Parathyroid adenoma (tissue), 2 donors: ENCODE data around the gene VAPA.

Experiments
- H2AFZ ChIP-seq: fragments of 300-600 bp; sonication (generic); one replicate; pipeline ENCODE4 v1.7.0; 2017; ENCODE audit warnings: antibody characterized with exemption, mild to moderate bottlenecking
- H3K27ac ChIP-seq: fragments of 300-600 bp; sonication (generic); one replicate; pipeline ENCODE4 v1.7.0; 2017
- H3K27me3 ChIP-seq: fragments of 300-600 bp; sonication (generic); one replicate; pipeline ENCODE4 v1.7.0; 2017; ENCODE audit warnings: low read length; ENCODE audit not compliant: control insufficient read depth, insufficient read depth
- H3K36me3 ChIP-seq: fragments of 300-600 bp; sonication (generic); one replicate; pipeline ENCODE4 v1.7.0; 2017; ENCODE audit warnings: low read length; ENCODE audit not compliant: control insufficient read depth, insufficient read depth
- H3K4me1 ChIP-seq: fragments of 300-600 bp; sonication (generic); one replicate; pipeline ENCODE4 v1.7.0; 2017; ENCODE audit warnings: control low read depth
- H3K4me2 ChIP-seq: fragments of 300-600 bp; sonication (generic); one replicate; pipeline ENCODE4 v1.7.0; 2017; ENCODE audit warnings: low read length
- H3K4me3 ChIP-seq: fragments of 300-600 bp; sonication (generic); one replicate; pipeline ENCODE4 v1.7.0; 2017; ENCODE audit warnings: low read depth, low read length
- H3K79me2 ChIP-seq: fragments of 300-600 bp; sonication (generic); one replicate; pipeline ENCODE4 v1.7.0; 2017; ENCODE audit warnings: control low read depth
- H3K9ac ChIP-seq: fragments of 300-600 bp; sonication (generic); one replicate; pipeline ENCODE4 v1.7.0; 2017; ENCODE audit warnings: mild to moderate bottlenecking
- H3K9me3 ChIP-seq: fragments of 300-600 bp; sonication (generic); one replicate; pipeline ENCODE4 v1.7.0; 2017; ENCODE audit warnings: low read length; ENCODE audit not compliant: control insufficient read depth
- TF ChIP-seq, protein P1 (sequence below): fragments of 300-600 bp; sonication (generic); IDR thresholded peaks from one replicate; pipeline ENCODE4 v1.7.0; 2017; ENCODE audit warnings: antibody characterized with exemption, mild to moderate bottlenecking
- donor health status: primary hyperparathyroidism.

Gene VAPA

DNA sequence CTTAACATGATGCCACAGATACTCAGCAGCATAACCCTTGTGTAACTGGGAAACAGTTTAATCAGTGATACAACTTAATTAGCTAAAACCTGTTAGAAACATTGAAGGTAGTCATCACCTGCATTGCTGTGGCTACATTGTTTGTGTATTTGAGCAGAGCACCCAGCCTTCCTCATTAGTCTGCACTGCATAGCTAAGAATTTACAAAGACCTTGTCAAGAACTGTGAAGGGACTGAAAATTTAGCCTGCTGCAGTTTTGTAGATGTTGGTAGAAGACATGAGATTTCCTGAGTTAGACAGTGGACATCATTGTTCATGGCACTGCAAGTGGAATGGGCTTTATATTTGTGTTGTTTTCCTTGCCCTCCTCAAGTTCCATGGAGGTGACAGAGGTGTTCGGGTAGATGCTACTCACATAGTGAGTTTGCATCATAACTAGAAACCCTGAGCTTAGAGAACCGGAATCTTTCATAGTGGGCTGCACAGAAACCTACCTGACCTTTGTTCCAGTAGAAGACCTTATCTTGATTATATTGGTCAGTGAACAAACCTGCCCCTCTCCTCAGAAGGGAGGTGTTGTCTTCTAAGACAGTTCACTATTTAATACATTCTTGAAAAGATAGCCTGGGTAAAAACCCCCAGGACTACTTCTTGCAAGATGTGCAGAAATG is 12.5 kb downstream of the VAPA start:
- Histone ChIP-seq H3K79me2 (peaks cover 27% of the 10 kb centered on the region), H3K27ac (no peak overlapping the region), H3K4me2 (peak overlapping the region; percentile 15), H3K36me3 (no peaks in the 10 kb centered on the region), H3K9ac (no peak overlapping the region), H2AFZ (no peak overlapping the region), H3K27me3 (no peaks in the 10 kb centered on the region), H3K4me3 (no peak overlapping the region), H3K4me1 (peaks cover 14% of the 10 kb centered on the region), H3K9me3 (no peaks in the 10 kb centered on the region)
- TF ChIP-seq, protein P1, sequence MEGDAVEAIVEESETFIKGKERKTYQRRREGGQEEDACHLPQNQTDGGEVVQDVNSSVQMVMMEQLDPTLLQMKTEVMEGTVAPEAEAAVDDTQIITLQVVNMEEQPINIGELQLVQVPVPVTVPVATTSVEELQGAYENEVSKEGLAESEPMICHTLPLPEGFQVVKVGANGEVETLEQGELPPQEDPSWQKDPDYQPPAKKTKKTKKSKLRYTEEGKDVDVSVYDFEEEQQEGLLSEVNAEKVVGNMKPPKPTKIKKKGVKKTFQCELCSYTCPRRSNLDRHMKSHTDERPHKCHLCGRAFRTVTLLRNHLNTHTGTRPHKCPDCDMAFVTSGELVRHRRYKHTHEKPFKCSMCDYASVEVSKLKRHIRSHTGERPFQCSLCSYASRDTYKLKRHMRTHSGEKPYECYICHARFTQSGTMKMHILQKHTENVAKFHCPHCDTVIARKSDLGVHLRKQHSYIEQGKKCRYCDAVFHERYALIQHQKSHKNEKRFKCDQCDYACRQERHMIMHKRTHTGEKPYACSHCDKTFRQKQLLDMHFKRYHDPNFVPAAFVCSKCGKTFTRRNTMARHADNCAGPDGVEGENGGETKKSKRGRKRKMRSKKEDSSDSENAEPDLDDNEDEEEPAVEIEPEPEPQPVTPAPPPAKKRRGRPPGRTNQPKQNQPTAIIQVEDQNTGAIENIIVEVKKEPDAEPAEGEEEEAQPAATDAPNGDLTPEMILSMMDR, result no peak

DNA sequence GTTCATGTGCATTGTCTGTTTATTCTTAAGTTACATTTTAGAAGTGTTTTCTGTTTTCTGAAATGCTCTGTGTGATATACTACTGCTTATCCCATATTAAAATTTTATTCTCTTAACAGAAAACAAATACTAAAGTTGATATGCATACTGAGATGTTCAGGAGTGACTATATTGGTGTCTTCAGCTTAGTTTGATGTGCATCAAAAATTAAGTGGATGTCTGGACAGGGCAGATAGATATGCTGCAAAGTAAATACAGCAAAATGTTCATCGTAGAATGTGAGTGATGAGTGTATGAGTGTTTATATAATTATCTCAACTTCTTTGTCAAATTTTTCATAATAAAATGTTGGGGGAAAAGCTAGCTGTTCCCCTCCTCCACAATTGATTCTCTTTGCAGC is 13.2 kb downstream of the VAPA start:
- Histone ChIP-seq H3K9ac (no peak overlapping the region), H2AFZ (no peak overlapping the region), H3K79me2 (peaks cover 27% of the 10 kb centered on the region), H3K4me2 (peak overlapping the region; percentile 15), H3K4me3 (no peak overlapping the region), H3K4me1 (peaks cover 14% of the 10 kb centered on the region), H3K9me3 (no peaks in the 10 kb centered on the region), H3K27ac (no peak overlapping the region), H3K36me3 (no peaks in the 10 kb centered on the region), H3K27me3 (no peaks in the 10 kb centered on the region)
- TF ChIP-seq, protein P1, result no peak

DNA sequence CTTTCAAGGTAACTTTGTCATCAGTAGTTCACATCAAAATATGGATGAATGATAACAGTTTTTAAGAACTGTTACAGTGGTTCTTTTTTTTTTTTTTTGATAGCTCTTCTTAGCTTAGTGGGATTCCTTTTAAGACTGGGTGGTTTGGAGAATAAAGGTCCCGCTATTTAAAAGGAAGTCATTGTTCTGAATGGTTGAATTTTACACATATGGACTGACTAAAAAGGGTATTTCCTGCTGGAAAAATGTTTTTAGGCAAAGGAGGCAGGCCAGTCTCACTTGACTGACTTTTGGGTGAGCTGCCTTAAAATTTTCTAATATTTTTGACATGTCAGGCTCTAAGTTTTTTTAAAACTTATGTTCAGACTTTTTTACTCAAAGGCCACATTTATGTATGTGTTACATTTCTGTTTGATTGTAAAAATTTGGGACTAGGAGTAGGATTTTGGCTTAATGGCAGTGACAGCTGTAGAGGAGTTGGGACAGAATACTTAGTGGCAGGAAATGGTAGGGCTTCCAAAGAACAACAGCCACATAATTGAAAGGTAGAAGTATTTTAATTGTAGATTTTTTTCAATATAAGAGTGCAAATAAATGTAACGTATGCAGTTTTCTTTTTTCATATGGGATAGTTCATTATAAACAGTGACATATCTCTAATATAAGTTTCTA is 13.7 kb downstream of the VAPA start:
- H3K9ac ChIP-seq, result no peak overlapping the region
- no peak overlapping the region for H2AFZ ChIP-seq
- TF ChIP-seq, protein P1, result no peak
- no peaks in the 10 kb centered on the region for H3K9me3 ChIP-seq
- peaks cover 24% of the 10 kb centered on the region for H3K79me2 ChIP-seq
- H3K4me1 ChIP-seq, result peaks cover 10% of the 10 kb centered on the region
- H3K4me2 ChIP-seq, result no peak overlapping the region
- no peak overlapping the region for H3K4me3 ChIP-seq
- no peaks in the 10 kb centered on the region for H3K27me3 ChIP-seq
- H3K36me3 ChIP-seq, result no peaks in the 10 kb centered on the region
- no peak overlapping the region for H3K27ac ChIP-seq

DNA sequence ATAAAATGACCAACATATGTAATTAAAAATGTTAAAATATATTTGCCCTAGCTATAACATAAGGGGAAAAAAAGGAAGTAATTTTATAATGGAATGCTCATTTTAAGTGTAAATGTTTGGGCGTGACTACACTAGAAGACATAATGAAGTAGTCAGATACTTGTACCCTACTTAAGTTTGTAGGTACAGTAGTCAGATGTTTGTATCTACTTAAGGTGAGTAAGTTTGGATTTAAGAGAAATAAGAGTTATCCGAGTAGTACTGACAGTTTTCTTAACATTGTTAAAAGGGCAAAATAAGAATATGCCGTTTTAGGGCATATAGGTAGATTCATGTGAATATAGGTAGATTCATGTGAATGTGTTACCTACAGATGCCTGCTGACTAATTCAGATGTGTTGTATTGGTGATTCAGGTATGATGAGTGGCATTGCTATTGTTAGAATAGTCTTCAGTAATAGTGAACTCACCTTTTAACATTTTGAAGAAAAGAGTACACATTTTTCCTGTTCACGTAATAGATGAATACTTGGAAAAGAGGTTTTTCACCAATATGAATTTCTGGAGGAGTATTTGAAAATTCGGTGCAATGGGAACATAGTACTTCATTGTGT is 14.9 kb downstream of the VAPA start:
- no peaks in the 10 kb centered on the region for H3K36me3 ChIP-seq
- H3K27ac ChIP-seq, result no peak overlapping the region
- H3K27me3 ChIP-seq, result no peaks in the 10 kb centered on the region
- H3K9me3 ChIP-seq, result no peaks in the 10 kb centered on the region
- no peak overlapping the region for H3K4me3 ChIP-seq
- TF ChIP-seq, protein P1, result no peak
- H2AFZ ChIP-seq, result no peak overlapping the region
- H3K4me1 ChIP-seq, result peaks cover 9% of the 10 kb centered on the region
- no peak overlapping the region for H3K4me2 ChIP-seq
- H3K9ac ChIP-seq, result no peak overlapping the region
- H3K79me2 ChIP-seq, result peaks cover 31% of the 10 kb centered on the region
